ENCODE results near the gene CEP152.

Gene CEP152

DNA sequence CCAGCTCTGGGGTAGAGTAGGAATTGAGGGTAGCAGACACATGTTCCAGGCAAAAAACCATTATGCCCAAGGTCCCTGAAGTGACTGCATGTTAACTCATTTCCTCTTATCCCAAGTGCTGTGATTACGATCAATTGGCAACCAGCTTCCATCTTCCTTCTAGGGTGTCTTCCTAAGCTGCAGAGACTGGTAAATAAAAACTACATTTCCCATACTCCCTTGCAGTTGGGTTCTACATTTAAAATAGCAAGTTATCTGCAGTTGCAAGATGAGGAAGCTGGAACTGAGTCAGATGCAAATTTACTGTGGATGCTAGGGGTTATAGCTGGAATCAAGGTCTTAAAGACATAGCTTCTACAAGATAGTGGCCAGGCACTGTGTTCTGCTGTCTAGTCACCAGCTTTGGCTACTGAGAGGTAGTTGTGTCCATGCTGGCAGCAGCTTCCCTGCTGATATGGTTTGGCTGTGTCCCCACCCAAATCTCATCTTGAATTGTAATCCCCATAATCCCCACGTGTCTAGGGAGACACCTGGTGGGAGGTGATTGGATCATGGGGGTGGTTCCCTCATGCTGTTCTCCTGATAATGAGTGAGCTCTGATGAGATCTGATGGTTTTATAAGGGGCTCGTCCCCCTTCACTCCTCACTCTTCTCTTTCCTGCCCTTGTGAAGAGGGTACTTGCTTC lies 114.1 kb downstream of the CEP152 start:
- DNase-seq, result no peak

DNA sequence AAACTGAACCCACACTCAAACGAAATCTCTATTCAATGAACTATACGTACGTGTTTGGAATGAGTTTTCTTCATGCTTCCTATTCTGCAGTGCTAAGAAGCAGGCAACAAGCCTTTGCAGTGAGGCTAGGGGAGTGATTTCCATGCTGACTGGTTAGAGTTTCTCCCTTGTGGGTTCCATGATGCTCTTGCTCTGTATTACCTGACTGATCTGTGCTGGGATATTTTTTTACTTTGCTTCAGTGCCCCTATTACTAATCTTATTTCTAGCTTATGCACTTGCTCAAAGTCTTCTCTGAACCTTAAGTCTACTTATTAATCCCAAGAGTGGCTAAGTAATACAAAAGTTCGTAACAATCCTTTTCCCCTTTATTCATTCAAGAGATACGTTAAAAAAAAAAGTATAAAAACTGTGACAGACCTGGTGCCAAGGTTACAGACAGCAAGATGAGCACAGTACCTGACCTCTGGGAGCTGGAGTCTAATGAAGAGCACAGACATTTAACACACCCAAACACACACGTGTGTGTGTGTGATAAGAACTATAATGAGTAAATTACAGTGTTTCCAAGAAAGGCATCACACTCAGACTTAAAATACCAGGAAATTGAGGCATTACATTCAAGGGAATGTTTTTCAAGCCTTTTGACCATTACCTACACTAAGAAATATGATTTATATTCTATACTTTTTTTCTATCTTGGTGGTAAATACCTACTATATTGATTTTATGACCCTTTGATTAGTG lies 114.9 kb downstream of the CEP152 start:
- DNase-seq, result no peak

DNA sequence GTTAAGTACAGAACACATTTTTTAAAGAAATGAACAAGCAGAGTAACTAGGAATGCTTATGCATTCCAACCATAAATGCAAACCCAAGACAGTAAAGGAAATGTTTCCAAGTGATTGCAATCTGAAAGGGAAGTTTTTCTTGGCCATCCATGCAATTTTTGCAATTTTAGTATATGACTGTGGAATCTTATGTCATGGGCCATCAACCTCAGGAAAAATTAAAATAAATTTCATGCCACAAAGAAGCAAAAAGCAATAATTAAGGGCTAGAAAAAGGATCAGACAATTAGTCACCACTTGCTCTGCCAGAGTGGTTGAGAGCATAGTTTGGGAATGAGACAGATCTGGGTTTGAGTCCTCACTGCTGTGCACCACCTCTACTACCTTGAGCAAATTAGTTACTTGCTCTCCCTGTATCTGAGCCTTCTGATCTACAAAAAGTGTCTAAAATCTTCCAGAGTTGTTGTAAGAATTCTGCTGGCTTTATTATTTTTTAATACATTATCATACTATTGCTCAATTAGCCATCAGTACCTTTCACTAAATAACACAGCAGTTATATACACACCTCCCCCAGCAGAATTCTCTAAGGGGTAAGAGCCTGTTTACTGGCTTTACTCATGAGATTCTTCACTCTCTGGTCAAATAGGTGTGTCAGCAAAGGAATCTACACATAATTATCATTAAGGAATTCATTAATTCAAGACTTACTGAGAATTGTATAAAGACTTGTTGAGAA lies 115.6 kb downstream of the CEP152 start:
- DNase-seq, result no peak

GRCh38 chr15:48693484-48693883 lies 117.4 kb downstream of the CEP152 start:
- DNase-seq, result no peak

- DNase-seq, result no peak
Measured at GRCh38 chr15:48688493-48688892, 122.4 kb downstream of the CEP152 start.

Measured in NCI-H2029 treated with DMSO at 0.1 percent for 48 hours (cell line).